BE2C (cell line): ENCODE results near the gene ELK3.
A peak's percentile ranks its signal among the peaks of the same experiment; 100 is the strongest.

Experiments
- DNase-seq: peaks from one replicate; pipeline ENCODE4 v3.0.0-alpha.2; 2020
- H3K27me3 ChIP-seq: fragments of 250-450 bp; sonication (Bioruptor Pico); 2 replicates; pipeline ENCODE4 v1.5.1; 2020; ENCODE audit warnings: mild to moderate bottlenecking
- H3K36me3 ChIP-seq: fragments of 250-450 bp; sonication (Bioruptor Pico); 2 replicates; pipeline ENCODE4 v1.5.1; 2020; ENCODE audit warnings: mild to moderate bottlenecking
- H3K4me1 ChIP-seq: fragments of 250-450 bp; sonication (Bioruptor Pico); 2 replicates; pipeline ENCODE4 v1.5.1; 2020
- H3K4me3 ChIP-seq: 2 replicates; pipeline ENCODE4 v1.5.1; 2011; ENCODE audit warnings: low read depth, low read length
- H3K9me3 ChIP-seq: fragments of 250-450 bp; sonication (Bioruptor Pico); 2 replicates; pipeline ENCODE4 v1.5.1; 2020
- TF ChIP-seq, protein P1 (sequence below): IDR thresholded peaks from 2 replicates; pipeline ENCODE4 v1.5.1; 2012; ENCODE audit warnings: mild to moderate bottlenecking, low read depth, low read length

ELK3 gene

GRCh38 chr12:96192926-96193573 lies 1.1 kb upstream of the ELK3 start:
- Histone ChIP-seq H3K36me3 (no peaks in the 10 kb centered on the region), H3K27me3 (no peaks in the 10 kb centered on the region), H3K4me1 (no peaks in the 10 kb centered on the region; the same call in 1 of the 2 replicates), H3K4me3 (no peak overlapping the region), H3K9me3 (no peaks in the 10 kb centered on the region)
- TF ChIP-seq, protein P1, sequence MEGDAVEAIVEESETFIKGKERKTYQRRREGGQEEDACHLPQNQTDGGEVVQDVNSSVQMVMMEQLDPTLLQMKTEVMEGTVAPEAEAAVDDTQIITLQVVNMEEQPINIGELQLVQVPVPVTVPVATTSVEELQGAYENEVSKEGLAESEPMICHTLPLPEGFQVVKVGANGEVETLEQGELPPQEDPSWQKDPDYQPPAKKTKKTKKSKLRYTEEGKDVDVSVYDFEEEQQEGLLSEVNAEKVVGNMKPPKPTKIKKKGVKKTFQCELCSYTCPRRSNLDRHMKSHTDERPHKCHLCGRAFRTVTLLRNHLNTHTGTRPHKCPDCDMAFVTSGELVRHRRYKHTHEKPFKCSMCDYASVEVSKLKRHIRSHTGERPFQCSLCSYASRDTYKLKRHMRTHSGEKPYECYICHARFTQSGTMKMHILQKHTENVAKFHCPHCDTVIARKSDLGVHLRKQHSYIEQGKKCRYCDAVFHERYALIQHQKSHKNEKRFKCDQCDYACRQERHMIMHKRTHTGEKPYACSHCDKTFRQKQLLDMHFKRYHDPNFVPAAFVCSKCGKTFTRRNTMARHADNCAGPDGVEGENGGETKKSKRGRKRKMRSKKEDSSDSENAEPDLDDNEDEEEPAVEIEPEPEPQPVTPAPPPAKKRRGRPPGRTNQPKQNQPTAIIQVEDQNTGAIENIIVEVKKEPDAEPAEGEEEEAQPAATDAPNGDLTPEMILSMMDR: no peak
- no peak for DNase-seq

- no peaks in the 10 kb centered on the region for H3K27me3 ChIP-seq
- no peaks in the 10 kb centered on the region for H3K36me3 ChIP-seq
- peaks cover 8% of the 10 kb centered on the region for H3K4me1 ChIP-seq
- H3K9me3 ChIP-seq: no peaks in the 10 kb centered on the region
- no peak for DNase-seq
- TF ChIP-seq, protein P1: no peak
- peak overlapping the region; percentile 81 for H3K4me3 ChIP-seq
Observed at GRCh38 chr12:96194576-96194889, 358 bp downstream of the ELK3 start.

DNA sequence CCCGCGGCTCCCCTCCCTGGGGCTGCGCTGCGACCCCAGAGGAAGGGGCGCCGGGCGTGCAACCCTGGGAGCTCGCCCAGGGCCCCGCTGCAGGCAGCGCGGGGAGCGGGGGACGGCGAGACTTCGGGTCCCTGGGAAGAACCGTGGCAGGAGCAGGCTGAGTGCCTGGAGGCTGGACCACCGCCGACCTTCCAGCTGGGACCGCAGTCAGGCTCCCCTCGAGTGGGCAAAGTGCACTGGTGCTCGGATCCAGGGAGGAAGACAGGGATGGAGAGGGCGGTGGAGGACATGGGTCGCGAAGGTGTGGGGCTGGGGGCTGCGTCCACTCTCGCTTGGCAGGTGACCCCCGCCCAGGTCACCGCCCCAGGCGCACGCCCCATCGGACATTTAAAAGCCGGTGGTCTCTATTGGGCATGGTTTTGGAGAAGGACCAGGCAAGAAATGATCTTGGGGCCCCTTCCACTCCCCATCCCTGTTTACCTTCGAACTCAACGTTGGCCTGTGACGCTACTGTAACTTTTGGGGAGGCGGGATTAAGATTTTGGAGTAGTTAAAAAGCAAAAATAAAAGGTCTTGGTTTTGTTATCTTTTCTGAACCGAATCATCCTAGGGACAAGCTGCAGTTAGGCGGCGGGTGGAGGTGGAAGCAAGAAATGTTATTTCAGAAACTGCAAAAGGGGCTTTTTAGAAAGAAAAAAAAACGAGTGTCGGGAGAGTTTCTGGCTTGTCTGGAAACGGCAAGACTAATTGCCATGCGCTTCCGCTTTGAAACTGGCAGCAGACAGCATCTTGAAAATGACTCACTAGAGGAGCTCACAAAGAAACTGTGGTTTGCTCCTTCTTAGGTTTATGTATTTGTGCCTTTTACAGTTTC lies 1.0 kb downstream of the ELK3 start:
- peak; percentile 52 for DNase-seq
- TF ChIP-seq, protein P1: no peak

GRCh38 chr12:96195845-96196451 lies 1.8 kb downstream of the ELK3 start:
- Histone ChIP-seq H3K27me3 (no peaks in the 10 kb centered on the region), H3K4me3 (peak overlapping the region; percentile 92), H3K36me3 (no peaks in the 10 kb centered on the region), H3K9me3 (no peaks in the 10 kb centered on the region), H3K4me1 (peaks cover 8% of the 10 kb centered on the region)
- TF ChIP-seq, protein P1: no peak
- DNase-seq: peak; percentile 72

More for the DNA sequence above, 1.0 kb downstream of the ELK3 start:
- Histone ChIP-seq H3K4me3 (peak overlapping the region; percentile 92), H3K27me3 (no peaks in the 10 kb centered on the region), H3K9me3 (no peaks in the 10 kb centered on the region), H3K4me1 (peaks cover 8% of the 10 kb centered on the region), H3K36me3 (no peaks in the 10 kb centered on the region)

GRCh38 chr12:96196781-96197180 lies 2.6 kb downstream of the ELK3 start:
- DNase-seq: no peak
- TF ChIP-seq, protein P1: no peak
- H3K4me1 ChIP-seq: peaks cover 8% of the 10 kb centered on the region

More at GRCh38 chr12:96196781-96197180, 2.6 kb downstream of the ELK3 start:
- H3K36me3 ChIP-seq: no peaks in the 10 kb centered on the region
- no peaks in the 10 kb centered on the region for H3K27me3 ChIP-seq
- H3K4me3 ChIP-seq: peak overlapping the region; percentile 92
- H3K9me3 ChIP-seq: no peaks in the 10 kb centered on the region
